ENCODE results near the gene PRR14. TPM values are rescaled to one million over a fixed set of nuclear protein-coding genes. Genes with fewer than 3 reads are reported as not detected.

PRR14 gene
- total and polyA plus RNA-seq, 10 of the 15 experiments (the other 5 are each of a cell fraction or from before 2014, with no cell fraction given): 2.5 to 66.8 (median 19.2) TPM

GRCh38 chr16:30657866-30658730 lies 7.3 kb downstream of the PRR14 start, which contains the start of gene FBRS (continued):
- TF ChIP-seq ATF3 (IDR thresholded peaks at IDR 0.05; ENCODE audit: borderline replicate concordance, extremely low read depth, low read depth, low read length) (no peak), PML (IDR thresholded peaks at IDR 0.05; ENCODE audit: low read length) (no peak), ZNF622 (IDR thresholded peaks at IDR 0.05) (no peak), IRF3 (IDR thresholded peaks at IDR 0.05) (peak; percentile 58; the same call in 1 of the 2 replicates), NFXL1 (IDR thresholded peaks at IDR 0.05; ENCODE audit: borderline replicate concordance) (0 out of 2 replicates have a peak, but pooled peaks have one; percentile 80), RBBP5 (conservative IDR thresholded peaks at IDR 0.05) (no peak), CHD4 (IDR thresholded peaks at IDR 0.05) (no peak), ZNF687 (IDR thresholded peaks at IDR 0.05) (peak; percentile 91), RUNX3 (IDR thresholded peaks at IDR 0.05; ENCODE audit: low read length) (no peak), WRNIP1 (IDR thresholded peaks at IDR 0.05; ENCODE audit: borderline replicate concordance, low read depth, low read length) (no peak), BRCA1 (IDR thresholded peaks at IDR 0.05; ENCODE audit: low read depth, low read length) (no peak), MAX (IDR thresholded peaks at IDR 0.05; ENCODE audit: low read depth, low read length) (no peak; the same call in none of the 2 replicates), HDAC2 (IDR thresholded peaks at IDR 0.05) (no peak), POLR2AphosphoS5 (IDR thresholded peaks at IDR 0.05; ENCODE audit: low read length) (peak; percentile 88; the same call in 1 of the 2 replicates), NKRF (conservative IDR thresholded peaks at IDR 0.05) (peak; percentile 89), FOXM1 (IDR thresholded peaks at IDR 0.05; ENCODE audit: low read depth, low read length) (no peak), CREB1 (IDR thresholded peaks at IDR 0.05; ENCODE audit: low read depth) (no peak), SMC3 (IDR thresholded peaks at IDR 0.05; ENCODE audit: borderline replicate concordance, low read length) (peak; percentile 41; the same call in 1 of the 2 replicates), PAX8 (IDR thresholded peaks at IDR 0.05) (no peak)
